ENCODE data around the gene TTLL1.

Gene TTLL1

GRCh38 chr22:42990131-42990838, 98.9 kb downstream of the TTLL1 start:
- no peak for DNase-seq

Measured in activated effector memory CD4-positive, alpha-beta T cell treated with anti-CD3 and anti-CD28 coated beads, Interleukin-2, amount 50 U/mL, for 16 hours (primary cell).